Measurements from ENCODE around the gene GLG1. TPM values are rescaled to one million over a fixed set of nuclear protein-coding genes. Genes with fewer than 3 reads are reported as not detected.

GLG1 gene
- total RNA-seq, 1 experiment from 2014 or later, result 135 TPM

DNA sequence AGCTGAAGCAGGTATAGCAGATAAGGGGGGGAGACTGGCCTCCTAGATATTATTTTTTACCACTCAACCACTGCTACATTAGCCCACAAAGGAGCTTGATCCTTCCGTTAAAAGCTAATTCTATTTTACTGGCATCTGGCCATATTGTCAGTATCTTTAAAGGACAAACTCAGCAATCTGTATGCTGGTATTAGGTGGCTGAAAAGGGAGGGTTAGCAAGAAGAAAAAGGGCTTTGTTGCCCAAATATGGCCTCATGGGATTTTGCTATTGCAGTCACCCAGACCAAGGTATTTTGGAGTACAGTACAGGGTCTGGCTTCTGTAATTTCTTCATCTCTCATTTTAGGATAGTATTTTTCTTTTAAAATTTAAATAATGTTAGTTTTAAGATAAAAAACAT lies 45.3 kb upstream of the GLG1 start:
- Histone ChIP-seq H2BK120ac (ENCODE audit: low read depth, low read length, poor library complexity, severe bottlenecking) (no peak overlapping the region), H2BK20ac (ENCODE audit: low read depth, low read length, poor library complexity, severe bottlenecking) (no peak overlapping the region)

More for the DNA sequence above, 45.3 kb upstream of the GLG1 start:
- H3K14ac ChIP-seq (ENCODE audit: insufficient read depth, low read length), result no peak overlapping the region
- no peaks in the 10 kb centered on the region for H3K23me2 ChIP-seq (ENCODE audit: insufficient read length, low read depth, low read length, poor library complexity, severe bottlenecking)
- H2BK5ac ChIP-seq (ENCODE audit: insufficient read length, low read length), result no peak overlapping the region
- peaks cover 37 to 80% (median 66%) of the 10 kb centered on the region in 3 experiments; a peak in 6 of 7 replicates for H3K36me3 Mint-ChIP-seq (ENCODE audit: insufficient read depth in 1 of 3, low read depth in 3 of 3)
- no peak overlapping the region for H3K4me2 ChIP-seq (ENCODE audit: insufficient read depth, insufficient read length, low read length)
- H3K23ac ChIP-seq (ENCODE audit: insufficient read length, low read depth, low read length), result no peak overlapping the region
- no peak overlapping the region for H2AFZ ChIP-seq (ENCODE audit: low read length)
- H4K5ac ChIP-seq (ENCODE audit: insufficient read length, low read depth, low read length), result no peak overlapping the region
- H3K27ac Mint-ChIP-seq, result no peak overlapping the region
- peaks cover 10% of the 10 kb centered on the region for H3K79me2 ChIP-seq (ENCODE audit: insufficient read depth, low read length)
- H3K9me3 Mint-ChIP-seq, result no peaks in the 10 kb centered on the region
- no peak overlapping the region for H3K4me3 Mint-ChIP-seq
- no CpG with 5 or more reads among the region's 1 CpG for WGBS (ENCODE audit: extremely low coverage, insufficient read length, low lambda C conversion rate)
- H3K18ac ChIP-seq (ENCODE audit: insufficient read length, low read depth, low read length), result no peak overlapping the region
- H3K79me1 ChIP-seq (ENCODE audit: insufficient read depth, low read depth, low read length, poor library complexity, severe bottlenecking), result peaks cover 11% of the 10 kb centered on the region
- TF ChIP-seq, protein P1, sequence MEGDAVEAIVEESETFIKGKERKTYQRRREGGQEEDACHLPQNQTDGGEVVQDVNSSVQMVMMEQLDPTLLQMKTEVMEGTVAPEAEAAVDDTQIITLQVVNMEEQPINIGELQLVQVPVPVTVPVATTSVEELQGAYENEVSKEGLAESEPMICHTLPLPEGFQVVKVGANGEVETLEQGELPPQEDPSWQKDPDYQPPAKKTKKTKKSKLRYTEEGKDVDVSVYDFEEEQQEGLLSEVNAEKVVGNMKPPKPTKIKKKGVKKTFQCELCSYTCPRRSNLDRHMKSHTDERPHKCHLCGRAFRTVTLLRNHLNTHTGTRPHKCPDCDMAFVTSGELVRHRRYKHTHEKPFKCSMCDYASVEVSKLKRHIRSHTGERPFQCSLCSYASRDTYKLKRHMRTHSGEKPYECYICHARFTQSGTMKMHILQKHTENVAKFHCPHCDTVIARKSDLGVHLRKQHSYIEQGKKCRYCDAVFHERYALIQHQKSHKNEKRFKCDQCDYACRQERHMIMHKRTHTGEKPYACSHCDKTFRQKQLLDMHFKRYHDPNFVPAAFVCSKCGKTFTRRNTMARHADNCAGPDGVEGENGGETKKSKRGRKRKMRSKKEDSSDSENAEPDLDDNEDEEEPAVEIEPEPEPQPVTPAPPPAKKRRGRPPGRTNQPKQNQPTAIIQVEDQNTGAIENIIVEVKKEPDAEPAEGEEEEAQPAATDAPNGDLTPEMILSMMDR (conservative IDR thresholded peaks at IDR 0.05), result no peak
- no peak for DNase-seq
- no peak overlapping the region for H3K4ac ChIP-seq (ENCODE audit: low read depth, low read length)
- H2AK5ac ChIP-seq (ENCODE audit: insufficient read length, low read length), result no peak overlapping the region
- H3K9ac ChIP-seq (ENCODE audit: extremely low read depth, insufficient read length, low read length), result no peak overlapping the region
- no peak overlapping the region for H3K56ac ChIP-seq (ENCODE audit: insufficient read length, low read depth, low read length)
- no peaks in the 10 kb centered on the region for H3K4me1 ChIP-seq (ENCODE audit: insufficient read depth, low read length)
- no peak overlapping the region for H4K91ac ChIP-seq (ENCODE audit: insufficient read length, low read depth, low read length)
- H2BK12ac ChIP-seq (ENCODE audit: insufficient read length, low read depth, low read length), result no peak overlapping the region
- no peaks in the 10 kb centered on the region for H3K27me3 Mint-ChIP-seq (ENCODE audit: low read depth)
- no peak overlapping the region for H3T11ph ChIP-seq (ENCODE audit: low read length)
- H2BK15ac ChIP-seq (ENCODE audit: low read depth, low read length), result no peak overlapping the region
- H4K8ac ChIP-seq (replicated peaks; ENCODE audit: insufficient read length, low read depth, low read length), result no peak overlapping the region
- no peaks in the 10 kb centered on the region; a peak in 1 of 4 replicates for H3K4me1 Mint-ChIP-seq
- no peaks in the 10 kb centered on the region for H3K9me3 ChIP-seq (ENCODE audit: control insufficient read depth, low read depth, low read length)
- H4K20me1 ChIP-seq (ENCODE audit: control insufficient read depth, insufficient read depth, insufficient read length), result no peaks in the 10 kb centered on the region
- no peak overlapping the region for H3K27ac ChIP-seq (ENCODE audit: insufficient read length, low read depth, low read length)
- no peaks in the 10 kb centered on the region for H3K27me3 ChIP-seq (ENCODE audit: insufficient read depth, low read length)

All from H9 (cell line).